ENCODE measurements around the gene ITPRID1.

GRCh38 chr7:31707089-31707488 is 193.2 kb downstream of the ITPRID1 start:
- TF ChIP-seq EZH2 (IDR thresholded peaks at IDR 0.05; ENCODE audit: low read length) = no peak
- TF ChIP-seq, protein P1, sequence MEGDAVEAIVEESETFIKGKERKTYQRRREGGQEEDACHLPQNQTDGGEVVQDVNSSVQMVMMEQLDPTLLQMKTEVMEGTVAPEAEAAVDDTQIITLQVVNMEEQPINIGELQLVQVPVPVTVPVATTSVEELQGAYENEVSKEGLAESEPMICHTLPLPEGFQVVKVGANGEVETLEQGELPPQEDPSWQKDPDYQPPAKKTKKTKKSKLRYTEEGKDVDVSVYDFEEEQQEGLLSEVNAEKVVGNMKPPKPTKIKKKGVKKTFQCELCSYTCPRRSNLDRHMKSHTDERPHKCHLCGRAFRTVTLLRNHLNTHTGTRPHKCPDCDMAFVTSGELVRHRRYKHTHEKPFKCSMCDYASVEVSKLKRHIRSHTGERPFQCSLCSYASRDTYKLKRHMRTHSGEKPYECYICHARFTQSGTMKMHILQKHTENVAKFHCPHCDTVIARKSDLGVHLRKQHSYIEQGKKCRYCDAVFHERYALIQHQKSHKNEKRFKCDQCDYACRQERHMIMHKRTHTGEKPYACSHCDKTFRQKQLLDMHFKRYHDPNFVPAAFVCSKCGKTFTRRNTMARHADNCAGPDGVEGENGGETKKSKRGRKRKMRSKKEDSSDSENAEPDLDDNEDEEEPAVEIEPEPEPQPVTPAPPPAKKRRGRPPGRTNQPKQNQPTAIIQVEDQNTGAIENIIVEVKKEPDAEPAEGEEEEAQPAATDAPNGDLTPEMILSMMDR (optimal IDR thresholded peaks at IDR 0.05 in 1 of 3, IDR thresholded peaks at IDR 0.05 in 1 of 3, conservative IDR thresholded peaks at IDR 0.05 in 1 of 3; ENCODE audit: extremely low read depth in 1 of 3, insufficient read depth in 2 of 3, low read length in 3 of 3) = no peak

Measured in keratinocyte (primary cell).